Lower leg skin (tissue), 4 donors: Measurements from ENCODE around the gene ATP1B1. TPM values are rescaled to one million over a fixed set of nuclear protein-coding genes. Genes with fewer than 3 reads are reported as not detected.

Source experiments
- DNase-seq, 2 donors: peaks; one replicate each; pipeline ENCODE4 v3.0.0-alpha.2; 2019; ENCODE audit warnings: low spot score in 2 of 2
- H3K4me3 ChIP-seq: fragments of 200-600 bp; sonication (generic); 2 replicates; pipeline ENCODE4 v1.5.1; 2017; ENCODE audit warnings: mild to moderate bottlenecking, low read depth; ENCODE audit not compliant: poor library complexity, severe bottlenecking
- POLR2A ChIP-seq, 2 donors: fragments of 450-650 bp; IDR thresholded peaks; one replicate each; pipeline ENCODE4 v1.6.1; 2016 to 2017; ENCODE audit warnings: antibody characterized with exemption in 2 of 2, mild to moderate bottlenecking in 1 of 2, moderate library complexity in 1 of 2
- WGBS, 2 donors: methylation state at CpG; one replicate each; pipeline ENCODE4 v1.1.5; 2018; 5-methylcytosine and 5-hydroxymethylcytosine counted together
- intact Hi-C: fragments of 100-400 bp; cut with DNase I; formaldehyde crosslinking; loops from one replicate; pipeline ENCODE4 v1.15.0; 2023; ENCODE audit warnings: low total_unique reads
- total RNA-seq, 4 donors: library from RNA; depleted of rRNA; stranded (reverse); fragments of >200 nt; gene quantifications; one replicate each; pipeline ENCODE4 v1.1.0, GENCODE V29; 2016
- TF ChIP-seq, protein P1 (sequence below), 3 donors: fragments of 450-650 bp; IDR thresholded peaks; one replicate each; pipeline ENCODE4 v1.5.1; 2016; ENCODE audit warnings: antibody characterized with exemption in 3 of 3, mild to moderate bottlenecking in 3 of 3, moderate library complexity in 2 of 3

The ATP1B1 gene
- total RNA-seq, 4 donors from 2014 or later, result 35.3 to 213 (median 122) TPM

DNA sequence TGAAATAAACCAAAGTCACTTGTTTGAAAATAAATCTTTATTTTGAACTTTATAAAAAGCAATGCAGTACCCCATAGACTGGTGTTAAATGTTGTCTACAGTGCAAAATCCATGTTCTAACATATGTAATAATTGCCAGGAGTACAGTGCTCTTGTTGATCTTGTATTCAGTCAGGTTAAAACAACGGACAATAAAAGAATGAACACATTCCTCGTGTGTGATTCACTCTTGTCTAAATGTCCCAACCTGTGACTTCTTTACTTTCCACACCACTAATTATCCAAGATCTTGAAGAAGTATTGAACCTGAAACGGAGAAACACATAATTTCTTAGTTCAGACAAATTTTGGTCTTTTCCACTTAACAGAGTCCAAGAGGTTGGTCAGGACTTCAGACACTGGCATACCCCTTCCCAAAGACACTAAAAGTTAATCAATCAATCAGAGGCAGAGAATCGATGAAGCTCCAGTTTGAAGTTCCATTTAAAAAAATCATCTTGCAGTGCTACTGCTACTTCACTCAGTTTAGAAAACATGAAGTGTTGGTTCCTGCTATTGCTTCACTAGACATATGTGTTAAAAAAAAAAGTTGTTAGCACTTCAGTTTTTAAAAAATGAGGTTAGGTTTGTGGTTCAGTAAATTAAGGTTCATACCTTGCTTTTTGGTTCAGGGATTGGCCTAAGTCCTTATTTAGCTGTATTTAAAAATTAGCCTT lies 26.2 kb downstream of the ATP1B1 start:
- no peak for DNase-seq
- WGBS, 2 donors, result 57 to 66% methylated on average over 4 of the region's 4 CpGs
- no peak overlapping the region for H3K4me3 ChIP-seq
- TF ChIP-seq, protein P1, sequence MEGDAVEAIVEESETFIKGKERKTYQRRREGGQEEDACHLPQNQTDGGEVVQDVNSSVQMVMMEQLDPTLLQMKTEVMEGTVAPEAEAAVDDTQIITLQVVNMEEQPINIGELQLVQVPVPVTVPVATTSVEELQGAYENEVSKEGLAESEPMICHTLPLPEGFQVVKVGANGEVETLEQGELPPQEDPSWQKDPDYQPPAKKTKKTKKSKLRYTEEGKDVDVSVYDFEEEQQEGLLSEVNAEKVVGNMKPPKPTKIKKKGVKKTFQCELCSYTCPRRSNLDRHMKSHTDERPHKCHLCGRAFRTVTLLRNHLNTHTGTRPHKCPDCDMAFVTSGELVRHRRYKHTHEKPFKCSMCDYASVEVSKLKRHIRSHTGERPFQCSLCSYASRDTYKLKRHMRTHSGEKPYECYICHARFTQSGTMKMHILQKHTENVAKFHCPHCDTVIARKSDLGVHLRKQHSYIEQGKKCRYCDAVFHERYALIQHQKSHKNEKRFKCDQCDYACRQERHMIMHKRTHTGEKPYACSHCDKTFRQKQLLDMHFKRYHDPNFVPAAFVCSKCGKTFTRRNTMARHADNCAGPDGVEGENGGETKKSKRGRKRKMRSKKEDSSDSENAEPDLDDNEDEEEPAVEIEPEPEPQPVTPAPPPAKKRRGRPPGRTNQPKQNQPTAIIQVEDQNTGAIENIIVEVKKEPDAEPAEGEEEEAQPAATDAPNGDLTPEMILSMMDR (IDR thresholded peaks at IDR 0.05), result no peak
- TF ChIP-seq POLR2A (IDR thresholded peaks at IDR 0.05), result no peak
- intact Hi-C loops, result no loop called here

DNA sequence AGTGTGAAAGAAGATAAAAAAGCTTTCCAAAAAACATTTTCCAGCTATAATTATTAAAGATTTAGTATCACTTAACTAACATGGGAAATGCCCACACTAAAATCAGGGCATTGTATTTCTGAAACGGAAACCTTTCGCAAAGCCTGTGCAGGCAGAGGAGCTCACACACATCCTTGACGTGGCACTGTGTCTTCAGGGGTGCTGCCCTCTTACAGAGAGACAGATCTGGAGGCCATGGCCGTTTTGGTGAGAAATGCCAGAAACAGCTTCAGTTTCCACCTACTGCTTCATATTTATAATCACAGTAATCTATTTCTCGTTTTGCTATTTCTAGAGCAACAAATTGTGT lies 26.7 kb downstream of the ATP1B1 start:
- TF ChIP-seq, protein P1 (IDR thresholded peaks at IDR 0.05), result no peak
- WGBS, 2 donors, result 83% methylated on average over 5 of the region's 5 CpGs
- H3K4me3 ChIP-seq, result no peak overlapping the region
- intact Hi-C loops, result no loop called here
- DNase-seq, result no peak

DNA sequence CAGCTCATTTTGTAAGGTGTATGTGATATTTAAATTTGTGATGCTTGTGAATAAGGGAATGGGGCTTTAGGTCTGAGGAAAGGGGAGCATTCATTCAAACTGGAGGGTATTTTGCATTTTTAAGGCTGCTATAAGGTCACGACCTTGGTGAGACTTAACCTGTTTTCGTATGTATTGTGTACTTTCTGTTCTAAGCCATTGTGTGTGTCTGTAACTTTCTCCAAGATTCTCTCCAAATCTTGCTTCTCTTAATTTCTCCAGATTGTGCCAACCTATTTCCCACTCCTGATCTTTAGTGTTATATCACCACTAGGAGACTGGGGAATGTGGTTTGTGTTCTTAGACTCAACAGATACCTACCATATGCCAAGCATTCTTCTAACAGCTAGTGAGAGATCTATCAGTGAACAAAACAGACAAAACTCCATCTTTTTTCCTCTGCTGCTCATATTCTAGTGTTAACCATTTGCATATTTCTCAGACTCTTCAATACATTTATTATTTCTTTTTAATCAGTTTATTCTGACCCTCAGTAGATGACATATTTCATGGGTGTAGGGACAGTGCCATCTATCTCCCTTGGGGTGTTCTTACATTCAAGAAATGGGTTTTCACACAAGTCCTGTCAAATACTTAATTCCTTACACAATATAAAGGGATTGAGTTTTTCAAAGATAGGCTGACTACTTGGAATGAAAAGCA lies 27.5 kb downstream of the ATP1B1 start:
- no peak overlapping the region for H3K4me3 ChIP-seq
- intact Hi-C loops, result no loop called here
- DNase-seq, result no peak
- WGBS, 2 donors, result 85 to 91% methylated on average over 2 of the region's 2 CpGs
- no peak for TF ChIP-seq POLR2A (IDR thresholded peaks at IDR 0.05)
- TF ChIP-seq, protein P1 (IDR thresholded peaks at IDR 0.05), result no peak

DNA sequence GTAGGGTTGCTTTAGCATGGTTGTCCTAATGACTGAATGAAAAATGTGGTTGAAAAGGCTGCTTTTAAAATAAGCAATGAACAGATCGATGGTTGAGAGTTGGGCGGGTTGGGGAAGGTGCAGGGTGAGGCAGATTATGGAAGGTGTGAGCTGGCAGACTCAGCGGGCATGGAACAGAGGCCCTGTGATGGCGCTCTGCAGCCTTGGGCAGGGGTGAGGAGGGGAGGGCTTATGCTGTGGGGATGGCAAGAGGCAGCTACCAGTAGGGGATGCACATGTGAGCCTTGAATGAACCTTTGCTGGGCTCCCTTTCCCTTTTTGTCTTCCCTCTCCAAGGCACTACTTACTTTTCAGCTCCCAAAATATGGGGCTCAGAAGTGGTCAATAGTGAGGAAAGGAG lies 30.9 kb downstream of the ATP1B1 start:
- TF ChIP-seq, protein P1 (IDR thresholded peaks at IDR 0.05), result no peak
- no peak for TF ChIP-seq POLR2A (IDR thresholded peaks at IDR 0.05)
- intact Hi-C loops, result no loop called here
- no peak for DNase-seq
- no peak overlapping the region for H3K4me3 ChIP-seq
- WGBS, 2 donors, result 95 to 96% methylated on average over 4 of the region's 4 CpGs

DNA sequence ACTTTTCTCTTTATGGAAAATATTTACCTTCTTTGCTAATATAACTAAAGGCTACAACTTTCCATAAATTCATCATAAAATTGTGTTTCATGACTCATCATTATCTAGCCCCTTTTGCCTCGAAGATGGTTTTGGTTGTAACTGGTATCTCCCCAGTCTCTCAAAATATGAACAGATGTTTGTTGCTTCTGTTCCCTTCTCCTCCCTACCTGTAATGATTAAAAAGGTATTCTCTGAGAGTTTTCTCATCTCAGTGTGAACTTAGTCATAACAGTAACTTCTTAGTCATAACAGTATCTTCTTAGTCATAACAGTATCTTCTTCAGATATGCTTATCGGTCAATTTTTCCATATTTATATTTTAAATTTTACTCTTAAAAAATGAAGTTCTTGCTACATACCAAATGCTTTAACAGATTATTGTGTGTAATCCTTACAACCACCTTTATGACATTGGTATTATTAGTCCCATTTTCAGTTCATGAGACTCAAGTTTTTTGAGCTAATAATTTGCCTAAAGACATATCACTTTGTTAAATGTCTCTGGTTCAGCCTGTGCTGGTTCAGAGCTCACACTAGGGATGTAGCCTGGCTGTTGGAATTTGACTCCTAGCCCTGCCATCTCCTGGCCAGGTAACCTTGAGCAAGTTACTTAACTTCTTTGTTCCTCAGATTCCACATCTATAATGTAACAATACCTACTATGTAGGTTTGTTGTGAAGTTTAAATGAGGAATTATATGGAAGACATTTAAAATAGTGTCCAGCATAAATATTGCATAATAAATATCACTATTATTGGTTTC lies 32.6 kb downstream of the ATP1B1 start:
- no peak for DNase-seq
- intact Hi-C loops, result loop anchor here (2.0 kb wide), 1 partner anchor 128 kb away; no protein-coding TSS in a partner anchor
- H3K4me3 ChIP-seq, result no peak overlapping the region
- 83 to 94% methylated on average over 2 of the region's 2 CpGs for WGBS, 2 donors
- TF ChIP-seq POLR2A (IDR thresholded peaks at IDR 0.05), result no peak
- TF ChIP-seq, protein P1 (IDR thresholded peaks at IDR 0.05), result no peak
